Measurements from ENCODE around the gene DCLK2. TPM values are rescaled to one million over a fixed set of nuclear protein-coding genes. Genes with fewer than 3 reads are reported as not detected.

The DCLK2 gene
- polyA plus RNA-seq, 1 of the 3 experiments (the other 2 are of a cell fraction): 10.1 TPM

DNA sequence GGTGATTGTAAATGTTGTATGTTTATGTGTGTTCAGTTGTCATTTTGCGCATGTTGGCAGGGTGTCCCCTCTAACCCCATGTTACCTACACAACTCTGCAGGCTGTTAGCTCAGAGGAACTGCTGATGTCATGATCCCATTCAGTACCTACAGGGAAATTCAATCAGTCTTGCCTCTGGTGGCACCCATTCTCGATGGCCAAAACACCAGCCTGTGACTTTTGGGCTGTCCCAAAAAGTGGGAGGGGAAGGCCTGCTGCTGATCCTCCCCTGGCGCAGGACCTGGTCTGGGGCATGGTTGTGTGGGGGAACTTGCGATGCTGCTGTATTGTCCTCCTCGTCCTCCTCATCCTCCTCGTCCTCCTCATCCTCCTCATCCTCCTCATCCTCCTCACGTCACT, 174.5 kb downstream of the DCLK2 start:
- Histone ChIP-seq H3K9ac (no peak overlapping the region), H2AFZ (ENCODE audit: low read depth) (no peak overlapping the region), H3K4me3 (ENCODE audit: low read depth in 2 of 2, low read length in 1 of 2) (no peak overlapping the region), H3K9me2 (no peaks in the 10 kb centered on the region), H3K27me3 (ENCODE audit: insufficient read depth) (no peaks in the 10 kb centered on the region), H3K27ac (ENCODE audit: low read depth in 2 of 2, low read length in 1 of 2) (no peak overlapping the region; a peak in 1 of 4 replicates), H4K20me1 (ENCODE audit: insufficient read depth) (no peaks in the 10 kb centered on the region), H3K4me1 (ENCODE audit: control insufficient read depth in 1 of 2, insufficient read depth in 2 of 2, low read depth in 1 of 2, low read length in 1 of 2) (no peaks in the 10 kb centered on the region; a peak in 1 of 4 replicates), H3K36me3 (replicated peaks in 1 of 2; ENCODE audit: control insufficient read depth in 1 of 2, insufficient read depth in 2 of 2, low read length in 1 of 2) (peaks cover 46 to 65% of the 10 kb centered on the region in 2 experiments), H3K4me2 (no peak overlapping the region), H3K9me3 (no peaks in the 10 kb centered on the region), H3K79me2 (ENCODE audit: insufficient read depth) (no peaks in the 10 kb centered on the region), H3F3A (replicated peaks; ENCODE audit: insufficient read depth) (peaks cover 29% of the 10 kb centered on the region)
- ChIA-PET POLR2A (no interaction called here), CTCF (interaction anchor here (0.9 to 6.2 kb wide), 2 partner anchors 10 to 11 kb away, joined by 3 to 31 read pairs; no protein-coding TSS in a partner anchor)
- TF ChIP-seq POLR2AphosphoS5 (IDR thresholded peaks at IDR 0.05; ENCODE audit: low read depth, low read length): no peak
- 94% methylated on average over 6 of the region's 7 CpGs for WGBS (ENCODE audit: low lambda C conversion rate)
- no peak for DNase-seq

DNA sequence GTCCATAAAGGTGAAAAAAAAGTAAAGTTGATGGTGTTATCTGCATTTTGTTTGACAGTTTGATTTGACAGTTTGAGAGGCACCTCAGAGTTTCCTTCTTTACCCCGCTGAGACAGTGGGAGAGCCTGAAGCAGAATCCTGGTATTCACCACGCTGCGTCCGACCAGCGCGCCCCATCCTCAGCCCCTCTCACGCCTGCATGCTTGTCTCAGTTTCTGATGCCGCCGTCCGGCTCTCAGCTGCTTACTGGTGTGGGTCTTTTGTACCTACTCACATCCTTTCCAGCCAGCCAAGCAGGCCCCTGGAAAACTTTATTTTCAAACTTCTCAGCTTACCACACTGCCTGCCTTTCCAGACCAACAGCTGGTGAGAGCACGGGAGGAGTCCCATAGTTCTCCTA, 175.2 kb downstream of the DCLK2 start:
- TF ChIP-seq GABPA (IDR thresholded peaks at IDR 0.05; ENCODE audit: low read depth): no peak
- TF ChIP-seq, protein P1, sequence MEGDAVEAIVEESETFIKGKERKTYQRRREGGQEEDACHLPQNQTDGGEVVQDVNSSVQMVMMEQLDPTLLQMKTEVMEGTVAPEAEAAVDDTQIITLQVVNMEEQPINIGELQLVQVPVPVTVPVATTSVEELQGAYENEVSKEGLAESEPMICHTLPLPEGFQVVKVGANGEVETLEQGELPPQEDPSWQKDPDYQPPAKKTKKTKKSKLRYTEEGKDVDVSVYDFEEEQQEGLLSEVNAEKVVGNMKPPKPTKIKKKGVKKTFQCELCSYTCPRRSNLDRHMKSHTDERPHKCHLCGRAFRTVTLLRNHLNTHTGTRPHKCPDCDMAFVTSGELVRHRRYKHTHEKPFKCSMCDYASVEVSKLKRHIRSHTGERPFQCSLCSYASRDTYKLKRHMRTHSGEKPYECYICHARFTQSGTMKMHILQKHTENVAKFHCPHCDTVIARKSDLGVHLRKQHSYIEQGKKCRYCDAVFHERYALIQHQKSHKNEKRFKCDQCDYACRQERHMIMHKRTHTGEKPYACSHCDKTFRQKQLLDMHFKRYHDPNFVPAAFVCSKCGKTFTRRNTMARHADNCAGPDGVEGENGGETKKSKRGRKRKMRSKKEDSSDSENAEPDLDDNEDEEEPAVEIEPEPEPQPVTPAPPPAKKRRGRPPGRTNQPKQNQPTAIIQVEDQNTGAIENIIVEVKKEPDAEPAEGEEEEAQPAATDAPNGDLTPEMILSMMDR (IDR thresholded peaks at IDR 0.05): no peak
- no peak for TF ChIP-seq GATA2 (CRISPR knock-in tag; IDR thresholded peaks at IDR 0.05)
- no peak for TF ChIP-seq MEF2A (IDR thresholded peaks at IDR 0.05; ENCODE audit: borderline replicate concordance, low read depth)
- Histone ChIP-seq H2AFZ (ENCODE audit: low read depth) (no peak overlapping the region), H3K27me3 (ENCODE audit: insufficient read depth) (no peaks in the 10 kb centered on the region), H4K20me1 (ENCODE audit: insufficient read depth) (no peaks in the 10 kb centered on the region), H3K9me2 (no peaks in the 10 kb centered on the region), H3K27ac (ENCODE audit: low read depth in 2 of 2, low read length in 1 of 2) (no peak overlapping the region), H3K9ac (no peak overlapping the region), H3K36me3 (replicated peaks in 1 of 2; ENCODE audit: control insufficient read depth in 1 of 2, insufficient read depth in 2 of 2, low read length in 1 of 2) (peaks cover 47 to 58% of the 10 kb centered on the region in 2 experiments), H3K4me3 (ENCODE audit: low read depth in 2 of 2, low read length in 1 of 2) (no peak overlapping the region), H3F3A (replicated peaks; ENCODE audit: insufficient read depth) (peaks cover 29% of the 10 kb centered on the region), H3K4me1 (ENCODE audit: control insufficient read depth in 1 of 2, insufficient read depth in 2 of 2, low read depth in 1 of 2, low read length in 1 of 2) (no peaks in the 10 kb centered on the region; a peak in 1 of 4 replicates), H3K9me3 (no peaks in the 10 kb centered on the region), H3K4me2 (no peak overlapping the region), H3K79me2 (ENCODE audit: insufficient read depth) (no peaks in the 10 kb centered on the region)
- DNase-seq: no peak
- POLR2A ChIA-PET: no interaction called here
- CTCF ChIA-PET: interaction anchor here (1.2 to 6.2 kb wide), 2 partner anchors 11 to 12 kb away, joined by 3 to 31 read pairs; no protein-coding TSS in a partner anchor
- WGBS (ENCODE audit: low lambda C conversion rate): 92% methylated on average over 11 of the region's 11 CpGs

DNA sequence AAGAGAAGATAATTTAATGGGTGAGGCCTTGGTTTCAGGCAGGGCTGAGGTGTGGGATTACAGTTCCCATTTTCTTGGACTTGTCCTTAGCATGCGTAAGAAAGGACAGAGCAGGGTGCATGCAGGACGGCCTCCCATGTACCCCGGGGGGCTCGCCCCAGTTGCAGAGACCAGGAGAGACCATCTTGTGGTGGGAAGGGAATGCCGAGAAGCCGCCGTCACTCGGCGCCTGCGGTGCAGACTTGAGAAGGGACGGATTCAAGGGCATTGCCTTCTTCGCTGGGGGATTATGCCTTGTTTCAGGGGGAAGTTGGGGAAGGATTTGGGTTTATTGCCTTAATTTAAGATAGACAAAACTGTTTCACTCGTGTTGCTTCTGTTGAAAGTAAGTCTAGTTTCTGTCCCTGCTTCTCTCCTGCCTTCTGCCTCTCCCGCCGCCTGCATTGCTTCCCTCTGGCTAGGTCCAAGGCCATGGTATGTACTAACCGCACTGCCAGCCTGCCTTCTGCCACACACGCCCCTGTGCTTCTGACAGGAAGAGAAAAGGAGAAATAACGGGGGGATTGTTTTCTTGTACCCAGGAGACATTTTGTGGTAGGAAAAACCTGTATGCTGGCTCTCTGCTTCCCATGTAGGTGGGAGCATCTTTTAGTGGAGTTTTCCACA, 175.9 kb downstream of the DCLK2 start:
- Histone ChIP-seq H3K9ac (no peak overlapping the region), H3K9me3 (no peaks in the 10 kb centered on the region), H3K9me2 (no peaks in the 10 kb centered on the region), H3K27me3 (ENCODE audit: insufficient read depth) (no peaks in the 10 kb centered on the region), H4K20me1 (ENCODE audit: insufficient read depth) (no peaks in the 10 kb centered on the region), H3K4me3 (ENCODE audit: low read depth in 2 of 2, low read length in 1 of 2) (no peak overlapping the region), H3K79me2 (ENCODE audit: insufficient read depth) (no peaks in the 10 kb centered on the region), H3F3A (replicated peaks; ENCODE audit: insufficient read depth) (peaks cover 28% of the 10 kb centered on the region), H3K4me1 (ENCODE audit: control insufficient read depth in 1 of 2, insufficient read depth in 2 of 2, low read depth in 1 of 2, low read length in 1 of 2) (no peaks in the 10 kb centered on the region; a peak in 1 of 4 replicates), H3K36me3 (replicated peaks in 1 of 2; ENCODE audit: control insufficient read depth in 1 of 2, insufficient read depth in 2 of 2, low read length in 1 of 2) (peaks cover 51% of the 10 kb centered on the region in 2 experiments), H3K4me2 (no peak overlapping the region), H2AFZ (ENCODE audit: low read depth) (no peak overlapping the region), H3K27ac (ENCODE audit: low read depth in 2 of 2, low read length in 1 of 2) (no peak overlapping the region)
- ChIA-PET POLR2A (no interaction called here), CTCF (interaction anchor here (1.2 to 6.2 kb wide), 2 partner anchors 11 to 12 kb away, joined by 3 to 31 read pairs; no protein-coding TSS in a partner anchor)
- DNase-seq: no peak
- no peak for TF ChIP-seq MXI1 (IDR thresholded peaks at IDR 0.05; ENCODE audit: low read depth, low read length)
- no peak for TF ChIP-seq TEAD4 (IDR thresholded peaks at IDR 0.05; ENCODE audit: borderline replicate concordance, insufficient read depth)
- no peak for TF ChIP-seq TCF12 (IDR thresholded peaks at IDR 0.05)
- TF ChIP-seq, protein P1 (IDR thresholded peaks at IDR 0.05): no peak
- TF ChIP-seq YY1 (IDR thresholded peaks at IDR 0.05; ENCODE audit: low read depth): no peak
- TF ChIP-seq FOXM1 (IDR thresholded peaks at IDR 0.05; ENCODE audit: low read depth): no peak
- TF ChIP-seq, protein P2, sequence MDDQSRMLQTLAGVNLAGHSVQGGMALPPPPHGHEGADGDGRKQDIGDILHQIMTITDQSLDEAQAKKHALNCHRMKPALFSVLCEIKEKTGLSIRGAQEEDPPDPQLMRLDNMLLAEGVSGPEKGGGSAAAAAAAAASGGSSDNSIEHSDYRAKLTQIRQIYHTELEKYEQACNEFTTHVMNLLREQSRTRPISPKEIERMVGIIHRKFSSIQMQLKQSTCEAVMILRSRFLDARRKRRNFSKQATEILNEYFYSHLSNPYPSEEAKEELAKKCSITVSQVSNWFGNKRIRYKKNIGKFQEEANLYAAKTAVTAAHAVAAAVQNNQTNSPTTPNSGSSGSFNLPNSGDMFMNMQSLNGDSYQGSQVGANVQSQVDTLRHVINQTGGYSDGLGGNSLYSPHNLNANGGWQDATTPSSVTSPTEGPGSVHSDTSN (IDR thresholded peaks at IDR 0.05): no peak
- TF ChIP-seq, protein P3, sequence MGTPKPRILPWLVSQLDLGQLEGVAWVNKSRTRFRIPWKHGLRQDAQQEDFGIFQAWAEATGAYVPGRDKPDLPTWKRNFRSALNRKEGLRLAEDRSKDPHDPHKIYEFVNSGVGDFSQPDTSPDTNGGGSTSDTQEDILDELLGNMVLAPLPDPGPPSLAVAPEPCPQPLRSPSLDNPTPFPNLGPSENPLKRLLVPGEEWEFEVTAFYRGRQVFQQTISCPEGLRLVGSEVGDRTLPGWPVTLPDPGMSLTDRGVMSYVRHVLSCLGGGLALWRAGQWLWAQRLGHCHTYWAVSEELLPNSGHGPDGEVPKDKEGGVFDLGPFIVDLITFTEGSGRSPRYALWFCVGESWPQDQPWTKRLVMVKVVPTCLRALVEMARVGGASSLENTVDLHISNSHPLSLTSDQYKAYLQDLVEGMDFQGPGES (IDR thresholded peaks at IDR 0.05; ENCODE audit: low read depth, low read length): no peak
- WGBS (ENCODE audit: low lambda C conversion rate): 96% methylated on average over 18 of the region's 18 CpGs

Data from SK-N-SH (cell line).